K562 (cell line): ENCODE data around the gene VPS35. TPM values are rescaled to one million over a fixed set of nuclear protein-coding genes. Genes with fewer than 3 reads are reported as not detected.

Experiments
- CXXC5 ChIP-seq: fragments of 250-450 bp; sonication (Bioruptor Pico); IDR thresholded peaks from 2 replicates; pipeline ENCODE4 v1.8.0; 2022; ENCODE audit warnings: inconsistent platforms, mild to moderate bottlenecking, moderate library complexity
- DMBX1 ChIP-seq: fragments of 250-450 bp; sonication (Bioruptor Pico); IDR thresholded peaks from 2 replicates; pipeline ENCODE4 v1.8.0; 2022; ENCODE audit warnings: inconsistent platforms, mild to moderate bottlenecking, moderate library complexity, borderline replicate concordance
- EP400 ChIP-seq: fragments of 450-650 bp; IDR thresholded peaks from 2 replicates; pipeline ENCODE4 v1.6.1; 2017; ENCODE audit warnings: antibody characterized with exemption, mild to moderate bottlenecking, moderate library complexity
- FOXK1 ChIP-seq: sonication (generic); formaldehyde crosslinking; IDR thresholded peaks from 2 replicates; pipeline ENCODE4 v1.8.0; 2022; ENCODE audit warnings: missing genetic modification reagents, mild to moderate bottlenecking, borderline replicate concordance
- GABPB1 ChIP-seq: sonication (generic); formaldehyde crosslinking; IDR thresholded peaks from 2 replicates; pipeline ENCODE4 v1.8.0; 2022; ENCODE audit warnings: mild to moderate bottlenecking, missing genetic modification reagents
- GABPB2 ChIP-seq: fragments of 250-450 bp; sonication (Bioruptor Pico); conservative IDR thresholded peaks from 2 replicates; pipeline ENCODE4 v1.5.1; 2021; ENCODE audit warnings: mild to moderate bottlenecking
- HIVEP1 ChIP-seq: fragments of 250-450 bp; sonication (Bioruptor Pico); IDR thresholded peaks from 2 replicates; pipeline ENCODE4 v1.4.0; 2020; ENCODE audit warnings: mild to moderate bottlenecking
- JUND ChIP-seq, 2 experiments: IDR thresholded peaks; 2 replicates in 1 of 2; 3 replicates in 1 of 2; pipeline ENCODE4 v1.6.1; 2011; ENCODE audit warnings: borderline replicate concordance in 2 of 2, low read depth in 2 of 2, low read length in 2 of 2, improper control_type of control experiment in 1 of 2, missing biosample characterization in 1 of 2, missing genetic modification characterization in 1 of 2, missing genetic modification reagents in 1 of 2
- MEIS2 ChIP-seq: fragments of 450-650 bp; IDR thresholded peaks from 2 replicates; pipeline ENCODE4 v1.6.1; 2014; ENCODE audit warnings: mild to moderate bottlenecking; ENCODE audit not compliant: partially characterized antibody
- NR2C1 ChIP-seq, 2 experiments: fragments of 450-650 bp; IDR thresholded peaks; 2 replicates each; pipeline ENCODE4 v1.6.1; 2017; ENCODE audit warnings: mild to moderate bottlenecking in 2 of 2, antibody characterized with exemption in 1 of 2, inconsistent platforms in 1 of 2, missing compliant biosample characterization in 1 of 2, missing genetic modification characterization in 1 of 2
- PHF8 ChIP-seq: fragments of 200-600 bp; sonication (generic); IDR thresholded peaks from 2 replicates; pipeline ENCODE4 v1.6.1; 2012; ENCODE audit warnings: mixed run types, mild to moderate bottlenecking, inconsistent platforms, low read length, moderate library complexity, borderline replicate concordance
- PTRF ChIP-seq: fragments of 450-650 bp; IDR thresholded peaks from 2 replicates; pipeline ENCODE4 v1.6.1; 2016; ENCODE audit warnings: mild to moderate bottlenecking, missing genetic modification characterization, missing compliant biosample characterization
- RBM34 ChIP-seq: fragments of 200-400 bp; formaldehyde crosslinking; IDR thresholded peaks from 2 replicates; pipeline ENCODE4 v1.6.1; 2018; ENCODE audit warnings: low read length, borderline replicate concordance; ENCODE audit not compliant: insufficient read depth
- RUNX1 ChIP-seq: sonication (generic); IDR thresholded peaks from 2 replicates; pipeline ENCODE4 v1.6.1; 2016; ENCODE audit warnings: antibody characterized with exemption, low read depth
- SMAD4 ChIP-seq: fragments of 250-450 bp; sonication (Bioruptor Pico); conservative IDR thresholded peaks from 2 replicates; pipeline ENCODE4 v1.8.0; 2021; ENCODE audit warnings: inconsistent platforms, mild to moderate bottlenecking, moderate library complexity
- TAF1 ChIP-seq: IDR thresholded peaks from 2 replicates; pipeline ENCODE4 v1.6.1; 2011; ENCODE audit warnings: mild to moderate bottlenecking, low read length, moderate library complexity; ENCODE audit not compliant: insufficient read depth, control insufficient read depth, severe bottlenecking; ENCODE audit errors: extremely low read depth
- ZNF124 ChIP-seq: sonication (generic); formaldehyde crosslinking; IDR thresholded peaks from 2 replicates; pipeline ENCODE4 v1.8.1; 2022; ENCODE audit warnings: missing genetic modification reagents
- polyA plus RNA-seq, 8 experiments: library from polyadenylated mRNA; depleted of rRNA in 4 of 8; stranded (reverse) in 5 of 8; unstranded in 3 of 8; fragments of >200 nt; fragmentation: Nextera tagmentation in 2 of 8; fragmentation: Illumina TruSeq in 1 of 8; extraction: Ambion mirVana in 2 of 8; extraction: Trizol in 1 of 8; gene quantifications; 2 replicates each; pipeline versions ENCODE4 v1.2.1 to v1.2.3, GENCODE V29; 2011 to 2014; ENCODE audit warnings: inconsistent platforms in 1 of 8, missing spikeins in 1 of 8
- total RNA-seq, 7 experiments: library from RNA; depleted of rRNA in 6 of 7; stranded (reverse); fragments of >200 nt in 6 of 7; fragmentation: Illumina TruSeq in 2 of 7; extraction: Trizol in 2 of 7; gene quantifications; 2 replicates each; pipeline versions ENCODE4 v1.2.1 to v1.2.3, GENCODE V29; 2011 to 2021; ENCODE audit warnings: low replicate concordance in 1 of 7
- TF ChIP-seq, protein P1 (sequence below): fragments of 200-800 bp; sonication (Bioruptor generic); IDR thresholded peaks from 2 replicates; pipeline ENCODE4 v1.6.1; 2016; ENCODE audit warnings: missing genetic modification characterization, missing compliant biosample characterization
- TF ChIP-seq, protein P2 (sequence below): fragments of 450-650 bp; formaldehyde crosslinking; IDR thresholded peaks from 2 replicates; pipeline ENCODE4 v1.4.0; 2020; ENCODE audit warnings: mild to moderate bottlenecking, moderate library complexity

The VPS35 gene
- total and polyA plus RNA-seq, 9 of the 15 experiments (the other 6 are each of a cell fraction or from before 2014, with no cell fraction given) = 32.7 to 131 (median 66.2) TPM

DNA sequence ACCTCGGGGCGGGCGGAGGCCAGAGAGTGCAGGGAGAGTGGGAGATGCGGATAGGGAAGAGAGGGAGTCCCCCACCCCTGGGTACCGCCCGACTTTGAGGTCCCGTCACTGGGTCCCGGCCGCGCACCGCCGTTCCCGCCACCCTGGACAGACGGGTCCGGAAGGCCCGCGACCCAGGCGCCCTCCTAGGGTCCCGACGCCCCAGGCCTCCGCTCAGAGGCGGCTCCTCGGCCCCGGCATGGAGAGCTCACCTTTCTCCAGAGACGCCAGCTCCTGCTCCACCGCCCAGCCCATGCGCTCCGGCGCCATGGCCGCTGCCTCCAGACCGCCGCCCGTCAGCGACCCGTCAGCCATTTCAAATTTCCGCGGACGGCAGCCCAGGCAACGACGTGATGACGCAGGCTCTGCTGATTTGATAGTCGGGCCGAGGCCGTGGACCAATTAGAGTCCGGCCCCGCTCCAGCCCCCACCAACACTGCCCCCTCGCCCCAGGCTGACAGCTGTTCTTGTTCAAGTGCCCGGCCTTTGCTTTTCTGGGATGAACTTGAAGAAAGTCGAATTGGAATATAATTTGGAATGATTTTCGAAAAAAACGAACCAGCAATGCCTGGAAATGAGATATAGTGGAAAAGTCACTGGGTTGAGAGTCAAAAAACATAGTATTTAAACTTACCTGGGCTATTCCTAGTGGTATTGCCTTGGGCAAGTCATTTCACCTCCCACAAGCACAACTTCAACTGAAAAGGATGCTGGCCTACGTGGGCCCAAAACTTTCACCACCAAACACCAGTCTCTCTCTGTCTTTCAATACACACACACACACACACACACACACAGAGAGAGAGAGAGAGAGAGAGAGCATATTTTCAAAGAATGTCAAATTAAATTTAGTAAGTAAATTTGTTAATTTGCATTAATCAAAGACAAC is 67.7 kb downstream of the VPS35 start, which contains the start of gene SHCBP1 (continued):
- no peak for TF ChIP-seq NR2C1 (IDR thresholded peaks at IDR 0.05)
- no peak for TF ChIP-seq NR2C1 (tag; IDR thresholded peaks at IDR 0.05)
- TF ChIP-seq MEIS2 = peak; percentile 62
- TF ChIP-seq, protein P1, sequence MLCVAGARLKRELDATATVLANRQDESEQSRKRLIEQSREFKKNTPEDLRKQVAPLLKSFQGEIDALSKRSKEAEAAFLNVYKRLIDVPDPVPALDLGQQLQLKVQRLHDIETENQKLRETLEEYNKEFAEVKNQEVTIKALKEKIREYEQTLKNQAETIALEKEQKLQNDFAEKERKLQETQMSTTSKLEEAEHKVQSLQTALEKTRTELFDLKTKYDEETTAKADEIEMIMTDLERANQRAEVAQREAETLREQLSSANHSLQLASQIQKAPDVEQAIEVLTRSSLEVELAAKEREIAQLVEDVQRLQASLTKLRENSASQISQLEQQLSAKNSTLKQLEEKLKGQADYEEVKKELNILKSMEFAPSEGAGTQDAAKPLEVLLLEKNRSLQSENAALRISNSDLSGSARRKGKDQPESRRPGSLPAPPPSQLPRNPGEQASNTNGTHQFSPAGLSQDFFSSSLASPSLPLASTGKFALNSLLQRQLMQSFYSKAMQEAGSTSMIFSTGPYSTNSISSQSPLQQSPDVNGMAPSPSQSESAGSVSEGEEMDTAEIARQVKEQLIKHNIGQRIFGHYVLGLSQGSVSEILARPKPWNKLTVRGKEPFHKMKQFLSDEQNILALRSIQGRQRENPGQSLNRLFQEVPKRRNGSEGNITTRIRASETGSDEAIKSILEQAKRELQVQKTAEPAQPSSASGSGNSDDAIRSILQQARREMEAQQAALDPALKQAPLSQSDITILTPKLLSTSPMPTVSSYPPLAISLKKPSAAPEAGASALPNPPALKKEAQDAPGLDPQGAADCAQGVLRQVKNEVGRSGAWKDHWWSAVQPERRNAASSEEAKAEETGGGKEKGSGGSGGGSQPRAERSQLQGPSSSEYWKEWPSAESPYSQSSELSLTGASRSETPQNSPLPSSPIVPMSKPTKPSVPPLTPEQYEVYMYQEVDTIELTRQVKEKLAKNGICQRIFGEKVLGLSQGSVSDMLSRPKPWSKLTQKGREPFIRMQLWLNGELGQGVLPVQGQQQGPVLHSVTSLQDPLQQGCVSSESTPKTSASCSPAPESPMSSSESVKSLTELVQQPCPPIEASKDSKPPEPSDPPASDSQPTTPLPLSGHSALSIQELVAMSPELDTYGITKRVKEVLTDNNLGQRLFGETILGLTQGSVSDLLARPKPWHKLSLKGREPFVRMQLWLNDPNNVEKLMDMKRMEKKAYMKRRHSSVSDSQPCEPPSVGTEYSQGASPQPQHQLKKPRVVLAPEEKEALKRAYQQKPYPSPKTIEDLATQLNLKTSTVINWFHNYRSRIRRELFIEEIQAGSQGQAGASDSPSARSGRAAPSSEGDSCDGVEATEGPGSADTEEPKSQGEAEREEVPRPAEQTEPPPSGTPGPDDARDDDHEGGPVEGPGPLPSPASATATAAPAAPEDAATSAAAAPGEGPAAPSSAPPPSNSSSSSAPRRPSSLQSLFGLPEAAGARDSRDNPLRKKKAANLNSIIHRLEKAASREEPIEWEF (CRISPR knock-in tag) = no peak
- TF ChIP-seq HIVEP1 (CRISPR knock-in tag) = no peak
- peak; percentile 63 for TF ChIP-seq JUND (IDR thresholded peaks at IDR 0.05; ENCODE audit: borderline replicate concordance, low read depth, low read length)
- no peak; the same call in 2 of the 3 replicates for TF ChIP-seq JUND (tag; IDR thresholded peaks at IDR 0.05; ENCODE audit: borderline replicate concordance, low read depth, low read length)
- no peak for TF ChIP-seq ZNF124 (CRISPR knock-in tag)
- peak; percentile 80 for TF ChIP-seq TAF1
- no peak for TF ChIP-seq RUNX1
- TF ChIP-seq FOXK1 (CRISPR knock-in tag) = no peak
- no peak for TF ChIP-seq RBM34
- TF ChIP-seq SMAD4 (CRISPR knock-in tag) = no peak; the same call in 1 of the 2 replicates
- peak; percentile 93 for TF ChIP-seq EP400
- no peak for TF ChIP-seq PTRF
- TF ChIP-seq CXXC5 (CRISPR knock-in tag) = peak; percentile 85
- TF ChIP-seq, protein P2, sequence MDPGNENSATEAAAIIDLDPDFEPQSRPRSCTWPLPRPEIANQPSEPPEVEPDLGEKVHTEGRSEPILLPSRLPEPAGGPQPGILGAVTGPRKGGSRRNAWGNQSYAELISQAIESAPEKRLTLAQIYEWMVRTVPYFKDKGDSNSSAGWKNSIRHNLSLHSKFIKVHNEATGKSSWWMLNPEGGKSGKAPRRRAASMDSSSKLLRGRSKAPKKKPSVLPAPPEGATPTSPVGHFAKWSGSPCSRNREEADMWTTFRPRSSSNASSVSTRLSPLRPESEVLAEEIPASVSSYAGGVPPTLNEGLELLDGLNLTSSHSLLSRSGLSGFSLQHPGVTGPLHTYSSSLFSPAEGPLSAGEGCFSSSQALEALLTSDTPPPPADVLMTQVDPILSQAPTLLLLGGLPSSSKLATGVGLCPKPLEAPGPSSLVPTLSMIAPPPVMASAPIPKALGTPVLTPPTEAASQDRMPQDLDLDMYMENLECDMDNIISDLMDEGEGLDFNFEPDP (CRISPR knock-in tag) = no peak
- TF ChIP-seq PHF8 = peak; percentile 97; the same call in 1 of the 2 replicates
- TF ChIP-seq GABPB1 (CRISPR knock-in tag) = peak; percentile 35; the same call in 1 of the 2 replicates
- no peak for TF ChIP-seq GABPB2 (CRISPR knock-in tag)
- no peak for TF ChIP-seq DMBX1 (CRISPR knock-in tag)
